GM18526 (cell line): ENCODE data around the gene RNLS.

Experiments
- POLR2A ChIP-seq: IDR thresholded peaks from 3 replicates; pipeline ENCODE4 v1.6.1; 2011; ENCODE audit not compliant: insufficient read length; ENCODE audit errors: extremely low read depth

RNLS gene

GRCh38 chr10:88244781-88245625 is 338.1 kb downstream of the RNLS start:
- TF ChIP-seq POLR2A = no peak

- no peak for TF ChIP-seq POLR2A
Observed at GRCh38 chr10:88243836-88244730, 339.0 kb downstream of the RNLS start.

GRCh38 chr10:88243202-88243744 is 339.8 kb downstream of the RNLS start:
- no peak for TF ChIP-seq POLR2A

- no peak for TF ChIP-seq POLR2A
Observed at GRCh38 chr10:88241501-88241900, 341.6 kb downstream of the RNLS start.

- TF ChIP-seq POLR2A = no peak
Observed at GRCh38 chr10:88239212-88239611, 343.9 kb downstream of the RNLS start.

- no peak for TF ChIP-seq POLR2A
Observed at GRCh38 chr10:88238615-88238914, 344.6 kb downstream of the RNLS start.

GRCh38 chr10:88237896-88238614 is 345.1 kb downstream of the RNLS start:
- TF ChIP-seq POLR2A = no peak

GRCh38 chr10:88236121-88236743 is 346.9 kb downstream of the RNLS start:
- no peak for TF ChIP-seq POLR2A

- no peak for TF ChIP-seq POLR2A
Observed at GRCh38 chr10:88234297-88234696, 348.8 kb downstream of the RNLS start.

- TF ChIP-seq POLR2A = no peak
Observed at GRCh38 chr10:88233870-88234269, 349.2 kb downstream of the RNLS start.

- TF ChIP-seq POLR2A = no peak
Observed at GRCh38 chr10:88232983-88233543, 350.1 kb downstream of the RNLS start.

GRCh38 chr10:88232029-88232895 is 350.9 kb downstream of the RNLS start:
- TF ChIP-seq POLR2A = no peak

GRCh38 chr10:88230251-88230650 is 352.9 kb downstream of the RNLS start:
- no peak for TF ChIP-seq POLR2A

GRCh38 chr10:88228130-88228529 is 355.0 kb downstream of the RNLS start:
- no peak for TF ChIP-seq POLR2A
